GM19324 (cell line): ENCODE data around the gene CAMP.
"Not testable (repeated sequence)": the region's sequence is repeated elsewhere in the genome, so short reads cannot be mapped to it uniquely, and the experiment has no call there.

Experiments
- ATAC-seq: cut with Tn5 transposase; IDR thresholded peaks from one replicate; pipeline ENCODE4 v1.9.1; 2021; ENCODE audit warnings: mild to moderate bottlenecking, moderate library complexity; ENCODE audit not compliant: unreplicated experiment, low FRiP score

Gene CAMP

DNA sequence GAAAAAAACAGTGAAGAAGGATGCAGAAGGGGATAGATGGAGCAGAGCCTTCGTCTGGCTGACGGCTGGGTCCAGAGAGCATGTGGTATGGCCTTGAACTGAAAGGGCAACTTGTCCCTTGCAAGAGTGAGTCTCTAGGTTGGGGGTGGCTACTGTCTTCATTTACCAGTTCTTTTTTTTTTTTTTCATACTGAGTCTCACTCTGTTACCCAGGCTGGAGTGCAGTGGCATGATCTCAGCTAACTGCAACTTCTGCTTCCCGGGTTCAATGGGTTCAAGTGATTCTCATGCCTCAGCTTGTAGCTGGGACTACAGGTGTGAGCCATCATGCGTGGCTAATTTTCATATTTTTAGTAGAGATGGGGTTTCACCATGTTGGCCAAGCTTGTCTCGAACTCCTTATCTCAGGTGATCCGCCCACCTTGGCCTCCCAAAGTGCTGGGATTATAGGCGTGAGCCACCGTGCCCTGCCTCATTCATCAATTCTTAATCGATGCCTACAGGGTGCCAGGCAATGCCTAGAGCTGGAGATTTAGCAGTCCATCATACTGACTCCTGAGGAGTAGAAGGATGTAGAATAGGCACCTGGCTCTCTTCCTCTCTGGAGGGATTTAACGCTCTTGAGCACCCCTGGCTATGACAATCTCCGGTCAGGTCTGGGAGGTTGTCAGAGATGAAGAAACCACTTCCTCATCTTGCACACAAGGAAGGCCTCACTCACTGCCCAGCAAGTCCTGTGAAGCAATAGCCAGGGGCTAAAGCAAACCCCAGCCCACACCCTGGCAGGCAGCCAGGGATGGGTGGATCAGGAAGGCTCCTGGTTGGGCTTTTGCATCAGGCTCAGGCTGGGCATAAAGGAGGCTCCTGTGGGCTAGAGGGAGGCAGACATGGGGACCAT is at the start of gene CAMP:
Gene CAMP (plus strand): TSS at position 880 of the 898 bp plus-strand sequence. CDS start 17 bp downstream, at position 897.
- peak; percentile 59 for ATAC-seq

DNA sequence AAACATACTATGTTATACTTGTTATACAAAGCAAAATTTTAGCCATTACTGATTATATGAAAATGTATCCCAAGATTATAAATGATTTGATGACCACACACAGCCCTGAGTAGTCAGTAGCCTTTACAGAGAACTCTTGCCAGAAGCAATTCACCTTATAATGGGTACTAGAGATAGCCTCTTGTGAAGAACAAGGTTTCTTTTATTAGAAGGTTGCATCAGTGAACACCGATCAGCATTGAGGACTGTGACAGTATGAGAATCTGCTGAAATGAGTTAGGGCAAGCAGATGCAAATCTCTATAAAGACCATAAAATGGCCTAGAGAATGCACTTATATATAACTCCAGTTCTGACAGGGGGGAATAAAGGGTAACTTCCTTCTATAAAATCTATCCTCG is 45.2 kb upstream of the CAMP start:
- no peak for ATAC-seq

GRCh38 chr3:48180021-48180420 is 43.3 kb upstream of the CAMP start:
- no peak for ATAC-seq

GRCh38 chr3:48180531-48181253 is 42.6 kb upstream of the CAMP start:
- ATAC-seq = no peak

DNA sequence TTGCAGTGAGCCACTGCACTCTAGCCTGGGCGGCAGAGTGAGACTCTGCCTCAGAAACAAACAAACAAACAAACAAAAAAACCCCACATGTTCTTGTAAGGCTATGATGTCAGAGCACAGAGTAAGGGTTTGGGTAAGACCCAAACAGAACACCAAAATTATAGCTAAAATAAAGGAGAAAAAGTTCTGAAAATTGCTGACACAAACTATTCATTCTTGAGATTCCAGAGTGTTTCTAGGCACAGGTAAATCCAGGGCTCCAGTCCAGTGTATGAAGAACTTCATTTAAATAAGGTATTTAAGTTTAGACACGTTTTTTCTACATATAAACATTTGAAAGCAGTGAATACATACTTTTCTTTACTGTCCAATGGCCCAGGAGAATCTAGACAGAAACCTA is 39.0 kb upstream of the CAMP start:
- no peak for ATAC-seq

GRCh38 chr3:48185129-48185528 is 38.2 kb upstream of the CAMP start:
- ATAC-seq = no peak

DNA sequence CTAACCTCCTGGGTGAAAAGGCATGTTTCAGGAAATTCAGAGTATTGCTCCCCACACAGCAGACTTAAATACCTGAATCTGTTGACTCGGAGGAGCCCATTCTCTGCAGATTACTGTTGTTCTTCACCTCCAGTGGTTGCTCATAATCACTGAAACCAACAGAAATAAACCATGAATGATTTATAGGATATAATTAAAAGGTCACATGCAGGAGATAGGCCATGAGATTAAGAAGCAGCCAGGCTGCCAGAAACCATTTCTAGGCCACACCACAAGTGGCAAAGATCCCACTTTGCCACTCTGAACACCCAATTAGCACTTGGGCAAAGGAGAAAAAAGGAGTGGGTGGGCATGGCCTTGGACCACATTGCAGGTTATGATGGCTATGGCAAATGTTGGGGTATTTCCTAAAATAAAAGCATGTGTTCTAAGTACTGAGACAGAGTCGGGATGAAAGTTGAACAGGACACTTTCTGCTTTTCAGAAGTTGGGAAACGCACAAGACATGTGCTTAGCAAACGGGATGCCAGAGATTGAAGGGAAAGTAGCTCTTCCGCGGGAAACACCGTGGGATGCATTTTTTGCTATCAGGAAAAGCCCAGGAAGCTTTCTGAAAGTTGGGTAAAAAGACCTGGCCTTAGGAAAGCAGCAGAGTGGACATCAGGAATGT is 36.5 kb upstream of the CAMP start:
- no peak for ATAC-seq

DNA sequence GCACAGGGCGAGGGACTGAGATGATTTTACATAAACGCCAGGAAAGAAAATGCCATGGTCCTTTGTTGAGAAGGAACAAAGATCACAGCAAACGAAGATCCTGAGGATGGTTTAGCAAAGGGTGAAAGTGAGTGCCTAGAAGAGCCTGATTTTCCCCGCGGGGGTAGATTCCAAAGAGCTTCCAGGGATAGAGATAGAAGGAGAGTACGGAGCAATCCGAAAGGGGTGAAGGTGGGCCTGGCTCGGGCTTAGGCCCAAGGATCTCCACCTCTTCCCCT is 36.1 kb upstream of the CAMP start:
- ATAC-seq = no peak

GRCh38 chr3:48187579-48188265 is 35.6 kb upstream of the CAMP start:
- peak; percentile 41 for ATAC-seq

DNA sequence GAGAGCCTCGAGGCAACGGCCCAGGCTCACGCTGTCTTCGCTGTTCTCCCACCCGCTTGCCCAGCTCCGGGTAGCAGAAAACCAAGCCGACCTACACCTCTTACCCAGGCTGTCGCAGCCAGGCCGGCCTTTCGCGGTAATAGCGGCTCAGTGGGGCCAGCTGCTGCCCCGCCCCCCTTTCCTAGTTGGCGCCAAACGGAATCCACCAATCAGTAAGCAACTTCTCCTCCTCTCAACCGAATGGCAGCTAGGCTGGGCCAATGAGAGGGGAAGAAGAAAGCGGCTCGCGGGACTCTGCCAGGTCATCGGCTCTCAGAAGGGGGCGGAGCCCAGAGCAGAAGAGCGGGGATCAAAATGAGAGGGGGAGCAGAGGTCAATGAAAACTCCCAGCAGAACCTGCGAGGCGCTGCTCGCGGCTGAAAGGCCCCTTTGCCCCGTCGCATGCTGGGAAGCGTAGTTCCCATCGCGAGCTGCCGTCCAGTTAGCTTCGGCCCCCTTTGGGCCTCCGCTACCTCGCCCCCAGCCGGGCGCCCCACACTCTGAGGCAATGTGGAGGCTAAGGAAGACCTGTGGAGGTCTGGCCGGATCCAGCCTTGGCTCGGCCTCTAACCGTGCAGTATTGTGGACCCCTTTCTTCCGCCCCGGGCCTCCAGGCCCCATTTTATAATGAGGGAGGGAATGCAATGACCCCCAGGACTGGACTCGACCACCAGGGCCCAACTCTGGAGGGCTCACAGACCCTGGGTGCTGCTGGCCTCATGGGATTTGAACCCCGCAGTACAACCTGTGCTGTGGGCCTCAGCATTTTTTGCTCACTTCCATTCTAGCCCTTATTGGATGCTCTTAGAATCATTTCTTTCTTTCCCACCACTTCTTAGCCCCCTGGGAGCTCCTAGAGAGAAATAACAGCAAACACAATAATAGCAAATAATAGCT is 34.8 kb upstream of the CAMP start, which contains the start of gene CDC25A:
Gene CDC25A (minus strand): TSS at position 152 of the 936 bp plus-strand sequence. CDS start 470 bp downstream, outside the sequence.
- ATAC-seq = peak; percentile 89

DNA sequence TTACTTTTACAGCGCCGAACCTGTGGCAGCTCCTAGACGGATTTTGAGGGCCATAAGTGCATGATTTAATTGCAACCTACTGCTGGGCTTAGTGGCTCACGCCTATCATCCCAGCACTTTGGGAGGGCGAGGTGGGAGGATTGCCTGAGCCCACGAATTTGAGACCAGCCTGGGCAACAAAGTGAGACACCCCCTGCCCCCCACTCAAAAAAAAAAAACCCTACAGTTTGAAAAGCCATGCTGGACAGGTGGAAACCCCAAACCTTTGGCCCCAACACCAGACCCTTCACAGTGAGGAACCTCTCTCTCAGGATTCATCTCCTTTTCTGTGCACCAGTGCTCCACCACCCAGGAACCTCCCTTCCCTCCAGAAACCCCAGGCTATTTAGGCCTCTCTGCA is 34.0 kb upstream of the CAMP start:
- ATAC-seq = no peak

DNA sequence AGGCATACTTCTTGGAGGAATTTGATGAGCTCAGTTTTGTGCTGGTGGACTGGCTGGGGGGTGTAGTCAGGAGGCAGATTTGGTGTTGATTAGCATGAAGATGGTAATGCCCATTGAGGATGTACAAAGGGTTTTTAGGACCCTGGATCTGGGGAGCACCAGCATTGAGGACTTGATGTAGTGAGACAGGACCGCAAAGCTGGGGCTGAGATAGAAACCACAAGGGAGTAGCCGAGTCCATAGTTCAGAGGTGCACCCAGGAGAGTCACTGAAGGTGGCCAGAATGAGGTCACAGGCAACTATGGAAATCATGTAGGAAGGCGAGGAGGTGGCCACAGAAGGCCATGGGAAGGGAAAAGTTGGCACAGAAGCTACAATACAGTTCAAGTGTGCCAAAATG is 32.4 kb upstream of the CAMP start:
- ATAC-seq = no peak

- no peak for ATAC-seq
These were observed 28.7 kb upstream of the CAMP start for GRCh38 chr3:48194446-48195071.

DNA sequence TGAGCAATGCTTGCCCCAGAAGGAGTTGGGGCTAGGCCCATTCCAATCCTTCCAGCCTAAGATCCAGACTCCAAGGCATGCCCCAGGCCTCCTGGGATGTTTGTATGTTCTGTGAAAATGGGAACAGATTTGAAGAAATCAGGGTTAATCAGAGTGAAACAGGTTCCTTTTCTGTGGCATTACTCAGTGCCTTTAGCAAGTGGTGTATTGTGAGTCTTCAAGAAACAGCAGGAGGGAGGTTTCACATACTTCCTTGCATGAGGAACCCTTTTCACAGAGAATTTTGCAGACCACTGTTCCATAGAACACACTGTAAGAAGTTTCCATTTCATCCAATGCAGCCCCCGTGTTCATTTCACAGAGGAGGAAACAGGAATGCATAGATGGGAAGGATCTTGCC is 26.7 kb upstream of the CAMP start:
- no peak for ATAC-seq

- no peak for ATAC-seq
These were observed 24.2 kb upstream of the CAMP start for GRCh38 chr3:48199117-48199516.

GRCh38 chr3:48202632-48203031 is 20.7 kb upstream of the CAMP start:
- ATAC-seq = no peak

GRCh38 chr3:48208076-48208475 is 15.2 kb upstream of the CAMP start:
- no peak for ATAC-seq

GRCh38 chr3:48209445-48209844 is 13.8 kb upstream of the CAMP start:
- ATAC-seq = no peak

- not testable (repeated sequence) for ATAC-seq
These were observed 12.8 kb upstream of the CAMP start for GRCh38 chr3:48210534-48210933.
